Measurements from ENCODE around the gene CDC34. TPM values are rescaled to one million over a fixed set of nuclear protein-coding genes. Genes with fewer than 3 reads are reported as not detected.

CDC34 gene
- total and polyA plus RNA-seq, 9 of the 15 experiments (the other 6 are each of a cell fraction or from before 2014, with no cell fraction given): 0.80 to 203 (median 65.5) TPM

GRCh38 chr19:507286-508203 is 24.0 kb upstream of the CDC34 start, which contains the start of gene TPGS1 (continued):
- TF ChIP-seq REST (IDR thresholded peaks at IDR 0.05; ENCODE audit: borderline replicate concordance) (no peak), REST (CRISPR knock-in tag; IDR thresholded peaks at IDR 0.05; ENCODE audit: low read depth) (peak; percentile 38; the same call in 1 of the 2 replicates), PRMT5 (CRISPR knock-in tag; IDR thresholded peaks at IDR 0.05) (no peak), SMC3 (conservative IDR thresholded peaks at IDR 0.05; ENCODE audit: insufficient read depth, low read depth, low read length) (no peak), ZNF512 (tag; IDR thresholded peaks at IDR 0.05) (no peak), ZNF24 (IDR thresholded peaks at IDR 0.05) (no peak), FIP1L1 (IDR thresholded peaks at IDR 0.05; ENCODE audit: low read depth, low read length, poor library complexity, severe bottlenecking) (peak; percentile 33), ZNF766 (CRISPR knock-in tag; conservative IDR thresholded peaks at IDR 0.05) (peak; percentile 98), SLC30A9 (CRISPR knock-in tag; IDR thresholded peaks at IDR 0.05) (no peak), THRB (CRISPR knock-in tag; conservative IDR thresholded peaks at IDR 0.05) (no peak), NR2F6 (CRISPR knock-in tag; IDR thresholded peaks at IDR 0.05) (no peak), CTBP1 (IDR thresholded peaks at IDR 0.05; ENCODE audit: borderline replicate concordance) (peak; percentile 12; the same call in 1 of the 2 replicates), SRSF9 (IDR thresholded peaks at IDR 0.05; ENCODE audit: borderline replicate concordance, low read depth, low read length) (no peak), ZFP36 (IDR thresholded peaks at IDR 0.05; ENCODE audit: low read depth, low read length, partially characterized antibody) (no peak), TBL1XR1 (IDR thresholded peaks at IDR 0.05; ENCODE audit: low read length in 2 of 2) (0 out of 4 replicates have a peak, but pooled peaks of 1 of the 2 experiments have one; percentile 52), ZFX (CRISPR knock-in tag; IDR thresholded peaks at IDR 0.05) (peak; percentile 97), TBP (optimal IDR thresholded peaks at IDR 0.05; ENCODE audit: low read depth, low read length) (peak; percentile 91)

Measured in K562 (cell line).